ENCODE measurements around the gene TSC22D3. TPM values are rescaled to one million over a fixed set of nuclear protein-coding genes. Genes with fewer than 3 reads are reported as not detected.

TSC22D3 gene
- total RNA-seq, 3 donors from 2014 or later = 14.1 to 118 (median 64.7) TPM

GRCh38 chrX:107743995-107744394 lies 31.6 kb downstream of the TSC22D3 start:
- Histone ChIP-seq H3K4me1 (ENCODE audit: low read depth) (peaks cover 24% of the 10 kb centered on the region), H3K4me3 (no peak overlapping the region), H3K9me3 (no peaks in the 10 kb centered on the region), H3K36me3 (ENCODE audit: low read depth) (no peaks in the 10 kb centered on the region)
- ATAC-seq (no peak), DNase-seq (no peak)
- intact Hi-C loops (cut with DNase I, micrococcal nuclease) = no loop called here
- no peak for TF ChIP-seq CTCF (IDR thresholded peaks at IDR 0.05)

GRCh38 chrX:107742700-107743191 lies 32.8 kb downstream of the TSC22D3 start:
- Histone ChIP-seq H3K4me1 (ENCODE audit: low read depth) (peaks cover 24% of the 10 kb centered on the region), H3K36me3 (ENCODE audit: low read depth) (no peaks in the 10 kb centered on the region), H3K4me3 (no peak overlapping the region), H3K9me3 (no peaks in the 10 kb centered on the region)
- ATAC-seq (peak; percentile 42), DNase-seq (peak; percentile 34 to 64 (median 60))
- intact Hi-C loops (cut with DNase I, micrococcal nuclease) = no loop called here
- no peak for TF ChIP-seq CTCF (IDR thresholded peaks at IDR 0.05)

GRCh38 chrX:107741404-107741790 lies 34.2 kb downstream of the TSC22D3 start:
- intact Hi-C loops (cut with DNase I, micrococcal nuclease) = no loop called here
- no peaks in the 10 kb centered on the region for H3K36me3 ChIP-seq (ENCODE audit: low read depth)
- H3K9me3 ChIP-seq = no peaks in the 10 kb centered on the region
- no peak overlapping the region for H3K4me3 ChIP-seq
- no peak for TF ChIP-seq CTCF (IDR thresholded peaks at IDR 0.05)
- ATAC-seq = peak; percentile 4
- DNase-seq = peak in 1 of 3 donors; percentile 33
- peaks cover 24% of the 10 kb centered on the region for H3K4me1 ChIP-seq (ENCODE audit: low read depth)

- no peak for DNase-seq
- no peak for ATAC-seq
- Histone ChIP-seq H3K36me3 (ENCODE audit: low read depth) (no peaks in the 10 kb centered on the region), H3K4me1 (ENCODE audit: low read depth) (peaks cover 24% of the 10 kb centered on the region), H3K4me3 (no peak overlapping the region), H3K9me3 (no peaks in the 10 kb centered on the region)
- intact Hi-C loops (cut with DNase I, micrococcal nuclease) = no loop called here
- no peak for TF ChIP-seq CTCF (IDR thresholded peaks at IDR 0.05)
Measured at GRCh38 chrX:107739541-107739940, 36.0 kb downstream of the TSC22D3 start.

- ATAC-seq = no peak
- intact Hi-C loops (cut with DNase I, micrococcal nuclease) = no loop called here
- no peak for DNase-seq
- TF ChIP-seq CTCF (IDR thresholded peaks at IDR 0.05) = no peak
- Histone ChIP-seq H3K4me3 (no peak overlapping the region), H3K9me3 (no peaks in the 10 kb centered on the region), H3K4me1 (ENCODE audit: low read depth) (peaks cover 24% of the 10 kb centered on the region), H3K36me3 (ENCODE audit: low read depth) (no peaks in the 10 kb centered on the region)
Measured at GRCh38 chrX:107738768-107739167, 36.8 kb downstream of the TSC22D3 start.

- no peak for TF ChIP-seq CTCF (IDR thresholded peaks at IDR 0.05)
- DNase-seq = no peak
- H3K36me3 ChIP-seq (ENCODE audit: low read depth) = no peaks in the 10 kb centered on the region
- intact Hi-C loops (cut with DNase I, micrococcal nuclease) = no loop called here
- ATAC-seq = no peak
- peaks cover 19% of the 10 kb centered on the region for H3K4me1 ChIP-seq (ENCODE audit: low read depth)
- no peaks in the 10 kb centered on the region for H3K9me3 ChIP-seq
- H3K4me3 ChIP-seq = no peak overlapping the region
Measured at GRCh38 chrX:107738272-107738671, 37.3 kb downstream of the TSC22D3 start.

Measured in mucosa of descending colon (tissue), 3 donors.